SU-DHL-6 (cell line): ENCODE measurements around the gene SLC6A3.

Experiments used
- EZH2phosphoT487 ChIP-seq: fragments of 200-600 bp; sonication (generic), shearing (Covaris generic); conservative IDR thresholded peaks from 2 replicates; pipeline ENCODE4 v1.6.1; 2018; ENCODE audit warnings: mild to moderate bottlenecking, antibody characterized with exemption, low read length, moderate library complexity, mixed read lengths
- TF ChIP-seq, protein P1 (sequence below): fragments of 200-600 bp; sonication (generic); IDR thresholded peaks from one replicate; pipeline ENCODE4 v1.5.1; 2017; ENCODE audit warnings: antibody characterized with exemption, mild to moderate bottlenecking, low read length, moderate library complexity; ENCODE audit not compliant: insufficient read depth, poor library complexity, severe bottlenecking

DNA sequence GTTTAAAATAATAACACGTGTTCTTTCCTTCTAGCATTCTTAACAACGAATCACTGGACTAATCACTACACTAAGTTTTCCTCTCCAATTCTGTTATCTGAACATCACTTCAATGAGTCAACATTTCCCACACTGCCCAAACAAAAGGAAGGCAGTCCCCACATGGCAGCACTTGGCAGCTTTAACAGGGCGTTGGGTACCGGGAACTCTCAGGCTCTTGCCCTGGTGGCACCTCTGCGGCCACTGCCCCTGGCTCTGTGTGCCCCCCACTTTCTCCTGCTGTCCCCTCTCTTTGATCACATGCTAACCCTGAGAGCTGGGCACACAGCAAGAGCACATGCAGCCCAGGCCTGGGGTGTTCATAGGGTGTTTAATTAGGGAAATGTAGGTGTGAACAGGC lies 15.7 kb downstream of the SLC6A3 start:
- TF ChIP-seq, protein P1, sequence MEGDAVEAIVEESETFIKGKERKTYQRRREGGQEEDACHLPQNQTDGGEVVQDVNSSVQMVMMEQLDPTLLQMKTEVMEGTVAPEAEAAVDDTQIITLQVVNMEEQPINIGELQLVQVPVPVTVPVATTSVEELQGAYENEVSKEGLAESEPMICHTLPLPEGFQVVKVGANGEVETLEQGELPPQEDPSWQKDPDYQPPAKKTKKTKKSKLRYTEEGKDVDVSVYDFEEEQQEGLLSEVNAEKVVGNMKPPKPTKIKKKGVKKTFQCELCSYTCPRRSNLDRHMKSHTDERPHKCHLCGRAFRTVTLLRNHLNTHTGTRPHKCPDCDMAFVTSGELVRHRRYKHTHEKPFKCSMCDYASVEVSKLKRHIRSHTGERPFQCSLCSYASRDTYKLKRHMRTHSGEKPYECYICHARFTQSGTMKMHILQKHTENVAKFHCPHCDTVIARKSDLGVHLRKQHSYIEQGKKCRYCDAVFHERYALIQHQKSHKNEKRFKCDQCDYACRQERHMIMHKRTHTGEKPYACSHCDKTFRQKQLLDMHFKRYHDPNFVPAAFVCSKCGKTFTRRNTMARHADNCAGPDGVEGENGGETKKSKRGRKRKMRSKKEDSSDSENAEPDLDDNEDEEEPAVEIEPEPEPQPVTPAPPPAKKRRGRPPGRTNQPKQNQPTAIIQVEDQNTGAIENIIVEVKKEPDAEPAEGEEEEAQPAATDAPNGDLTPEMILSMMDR: no peak
- no peak for TF ChIP-seq EZH2phosphoT487
